H1 (cell line): Measurements from ENCODE around the gene ACOT9.

Source experiments
- CTCF ChIP-seq, 3 experiments: IDR thresholded peaks; 1 replicate in 2 of 3; 2 replicates in 1 of 3; pipeline versions ENCODE4 v1.5.1 to v1.6.1; 2011; ENCODE audit warnings: low read length in 3 of 3, mild to moderate bottlenecking in 3 of 3, inconsistent platforms in 2 of 3, low read depth in 1 of 3, moderate library complexity in 1 of 3; ENCODE audit not compliant: insufficient read depth in 1 of 3; ENCODE audit errors: control extremely low read depth in 1 of 3
- EP300 ChIP-seq, 2 experiments: IDR thresholded peaks; 1 replicate in 1 of 2; 2 replicates in 1 of 2; pipeline ENCODE4 v1.6.1; 2011 to 2012; ENCODE audit warnings: low read depth in 2 of 2, low read length in 2 of 2, mild to moderate bottlenecking in 2 of 2, borderline replicate concordance in 1 of 2, inconsistent platforms in 1 of 2, moderate library complexity in 1 of 2
- JUND ChIP-seq: IDR thresholded peaks from 2 replicates; pipeline ENCODE4 v1.6.1; 2011; ENCODE audit warnings: mild to moderate bottlenecking, improper control_type of control experiment, low read length
- POLR2A ChIP-seq, 2 experiments: IDR thresholded peaks; 1 replicate in 1 of 2; 2 replicates in 1 of 2; pipeline ENCODE4 v1.6.1; 2011; ENCODE audit warnings: low read depth in 2 of 2, low read length in 2 of 2, mild to moderate bottlenecking in 2 of 2; ENCODE audit errors: control extremely low read depth in 1 of 2
- TEAD4 ChIP-seq: IDR thresholded peaks from 2 replicates; pipeline ENCODE4 v1.6.1; 2012; ENCODE audit warnings: low read depth, low read length, inconsistent platforms, mixed read lengths

GRCh38 chrX:23666282-23666681, 76.8 kb downstream of the ACOT9 start:
- TF ChIP-seq JUND (no peak), CTCF (IDR thresholded peaks at IDR 0.05; ENCODE audit: control extremely low read depth in 1 of 3, insufficient read depth in 1 of 3, low read depth in 1 of 3, low read length in 3 of 3) (no peak), TEAD4 (no peak), POLR2A (IDR thresholded peaks at IDR 0.05; ENCODE audit: control extremely low read depth in 1 of 2, low read depth in 2 of 2, low read length in 2 of 2) (no peak), EP300 (IDR thresholded peaks at IDR 0.05; ENCODE audit: borderline replicate concordance in 1 of 2, low read depth in 2 of 2, low read length in 2 of 2) (no peak)
